GM18519 (cell line): ENCODE data around the gene PCTP.

Experiments
- ATAC-seq: cut with Tn5 transposase; IDR thresholded peaks from one replicate; pipeline ENCODE4 v1.9.1; 2021; ENCODE audit warnings: mild to moderate bottlenecking, moderate library complexity; ENCODE audit not compliant: unreplicated experiment, low FRiP score

Gene PCTP

DNA sequence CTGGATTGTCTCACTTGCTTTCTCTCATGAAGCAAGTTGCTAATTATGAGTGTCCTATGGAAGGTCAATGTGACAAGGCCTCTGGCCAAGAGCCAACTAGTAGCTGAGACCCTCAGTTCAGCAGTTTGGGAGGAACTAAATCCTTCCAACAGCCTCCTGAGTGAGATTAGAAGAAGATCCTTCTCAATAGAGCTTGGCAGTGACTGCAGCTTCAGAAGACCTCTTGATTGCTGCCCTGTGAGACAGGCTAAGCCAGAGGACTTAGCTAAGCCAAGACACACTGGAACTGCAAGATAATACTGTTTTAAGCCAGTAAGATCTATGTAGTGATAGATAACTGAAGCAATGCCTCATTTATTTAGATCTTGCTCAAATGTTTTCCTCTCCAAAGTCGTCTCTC lies 34.3 kb downstream of the PCTP start:
- no peak for ATAC-seq

- no peak for ATAC-seq
Measured at GRCh38 chr17:55793272-55793671, 42.4 kb downstream of the PCTP start.

DNA sequence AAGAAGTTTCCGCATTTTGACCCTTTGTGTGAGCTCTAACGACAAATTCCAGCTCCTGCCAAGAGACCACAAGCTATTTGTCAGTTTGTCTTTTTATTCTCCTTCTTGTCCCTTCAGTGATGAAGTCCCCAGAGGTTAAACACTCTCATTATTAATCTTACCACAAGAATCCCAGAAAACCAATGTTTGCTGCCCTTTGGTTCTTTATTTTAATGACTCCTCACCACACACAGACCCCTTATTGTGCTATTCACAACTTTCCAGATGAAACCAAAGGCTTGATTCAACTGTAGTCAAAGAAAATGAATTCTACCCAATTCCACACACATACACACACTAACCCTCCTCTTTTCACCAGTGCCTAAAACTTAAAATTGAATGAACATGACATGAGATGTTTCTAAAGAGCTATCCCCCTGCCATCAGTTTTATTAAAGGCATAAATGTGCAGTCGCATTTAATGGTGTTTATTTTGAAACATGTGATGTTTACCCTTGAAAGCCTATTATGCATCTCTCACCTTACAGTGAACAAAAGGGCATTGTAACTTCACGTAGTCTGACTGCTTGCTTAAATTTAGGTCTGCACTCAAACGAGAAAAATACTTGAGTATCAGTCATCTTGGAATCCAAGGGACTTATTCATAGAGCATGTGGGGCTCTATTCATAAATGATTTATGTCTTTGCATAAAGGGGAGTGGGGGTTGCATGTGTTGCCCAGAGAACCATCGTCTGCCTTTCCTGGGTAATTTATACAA lies 44.1 kb downstream of the PCTP start:
- ATAC-seq, result no peak

DNA sequence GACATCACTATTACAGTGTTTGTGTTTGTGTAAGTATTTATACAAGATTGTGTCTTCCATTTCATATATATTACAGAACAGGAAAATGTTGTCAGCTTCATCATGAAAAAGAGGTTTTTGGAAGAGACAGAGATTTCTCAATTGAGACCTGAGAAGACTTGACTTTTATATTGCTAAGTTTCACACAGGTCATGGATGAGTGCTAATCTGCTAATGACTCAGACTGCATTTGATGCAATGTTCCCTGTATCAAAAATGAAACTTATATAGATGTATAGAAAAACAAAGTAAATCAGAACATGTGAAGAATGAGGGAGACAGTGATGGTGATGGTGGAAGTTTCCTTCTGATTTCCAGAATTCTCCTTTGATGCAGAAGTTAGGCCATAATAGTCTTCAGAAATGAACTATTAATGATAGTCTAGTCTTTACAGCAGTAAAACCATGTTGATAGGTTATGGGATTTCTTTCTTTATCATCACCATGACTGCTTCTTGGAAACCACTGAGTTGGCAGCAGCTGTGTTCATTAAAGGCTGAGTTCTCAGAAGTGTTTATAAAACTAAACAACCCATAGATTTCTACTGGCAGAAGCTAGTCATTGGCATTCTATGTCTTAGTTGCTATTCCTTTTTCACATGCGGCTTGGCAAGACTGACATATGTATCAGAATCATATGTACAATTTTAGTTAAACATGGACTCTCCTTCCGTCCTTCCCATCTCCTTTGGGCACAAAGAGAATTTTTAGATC lies 56.1 kb downstream of the PCTP start:
- no peak for ATAC-seq

- no peak for ATAC-seq
Measured at GRCh38 chr17:55811536-55811935, 60.7 kb downstream of the PCTP start.

- no peak for ATAC-seq
Measured at GRCh38 chr17:55812323-55812722, 61.5 kb downstream of the PCTP start.

- no peak for ATAC-seq
Measured at GRCh38 chr17:55813944-55814343, 63.1 kb downstream of the PCTP start.

DNA sequence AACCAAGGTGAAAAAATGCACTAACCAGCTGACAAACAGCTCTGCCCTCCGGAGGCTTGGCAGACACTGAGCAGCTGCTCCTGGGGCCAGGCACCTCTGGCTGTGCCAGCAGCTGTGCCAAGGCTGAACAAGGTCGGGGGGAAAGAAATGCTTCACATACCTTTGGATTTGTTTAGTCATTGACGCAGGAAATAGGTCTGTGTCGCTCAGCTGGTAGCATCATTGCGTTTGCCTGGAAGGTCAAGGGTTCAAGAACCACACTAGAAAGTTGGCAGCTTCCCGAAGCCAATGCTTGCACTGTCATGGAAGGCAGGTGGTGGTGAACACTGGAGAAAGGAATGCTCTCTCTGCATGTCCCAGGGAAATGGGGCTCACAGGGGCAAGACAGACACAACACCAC lies 63.5 kb downstream of the PCTP start:
- ATAC-seq, result no peak

GRCh38 chr17:55816532-55817396 lies 65.9 kb downstream of the PCTP start:
- ATAC-seq, result no peak

GRCh38 chr17:55817397-55817709 lies 66.5 kb downstream of the PCTP start:
- no peak for ATAC-seq

DNA sequence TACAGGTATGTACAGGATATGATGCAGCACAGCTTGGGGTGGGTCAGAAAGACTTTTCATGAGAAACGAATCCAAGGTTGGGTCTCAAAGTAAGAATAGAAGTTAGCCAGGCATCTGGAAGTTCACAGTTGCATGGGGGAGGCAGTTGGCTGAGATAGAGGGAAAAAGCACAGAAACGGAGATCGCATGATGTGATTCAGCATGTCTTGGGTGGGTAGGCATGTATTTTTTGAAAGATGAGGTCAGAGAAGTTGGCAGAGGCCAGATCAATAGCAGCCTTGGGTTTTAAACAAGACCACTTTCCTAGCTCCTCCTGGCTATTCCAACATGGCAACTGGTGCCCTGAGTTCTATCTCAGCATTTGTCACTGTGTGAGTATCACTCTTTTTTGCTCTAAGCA lies 67.2 kb downstream of the PCTP start:
- no peak for ATAC-seq

- no peak for ATAC-seq
Measured at GRCh38 chr17:55818451-55819375, 67.9 kb downstream of the PCTP start.

DNA sequence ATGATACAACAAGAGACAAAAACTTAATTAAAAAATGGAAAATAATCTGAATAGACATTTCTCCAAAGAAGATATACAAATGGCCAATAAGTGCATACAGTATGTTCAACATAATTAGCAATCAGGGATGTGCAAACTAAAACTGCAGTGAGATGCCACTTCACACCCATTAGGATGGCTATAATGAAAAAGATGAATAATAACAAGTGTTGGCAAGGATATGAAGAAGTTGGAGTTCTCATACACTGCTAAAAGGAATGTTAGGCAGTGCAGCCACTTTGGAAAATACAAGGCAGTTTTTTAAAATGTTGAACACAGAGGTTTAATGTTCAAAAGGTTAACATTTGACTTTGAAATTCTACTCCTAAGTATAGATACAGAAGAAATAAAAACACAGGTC lies 69.8 kb downstream of the PCTP start:
- no peak for ATAC-seq

DNA sequence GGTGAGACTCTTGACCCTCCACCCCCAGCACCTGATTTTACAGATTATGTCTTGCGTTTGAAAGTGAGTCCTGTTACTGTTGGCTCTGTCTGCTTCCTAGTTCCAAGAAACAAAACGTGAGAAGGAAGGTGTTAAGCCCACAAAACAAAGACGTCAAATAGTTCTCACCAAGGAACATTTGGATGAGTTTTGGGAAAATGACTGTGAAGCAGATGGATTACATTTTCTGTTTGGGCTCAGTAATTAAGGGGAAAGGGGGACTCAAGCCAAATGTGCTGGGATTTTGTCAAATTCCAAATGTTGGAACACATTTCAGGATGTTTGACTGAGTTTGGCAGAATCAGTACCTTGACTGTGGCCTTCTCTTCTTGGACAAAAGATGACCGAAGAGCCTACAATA lies 71.2 kb downstream of the PCTP start:
- ATAC-seq, result no peak

GRCh38 chr17:55825213-55825612 lies 74.4 kb downstream of the PCTP start:
- no peak for ATAC-seq
